HEK293 (cell line): ENCODE results near the gene PRKCD.

Source experiments
- CTCF ChIA-PET: fragments of 350-600 bp; formaldehyde crosslinking; extraction: SDS; loops from one replicate; lab custom pipeline; 2021; ENCODE audit warnings: antibody characterized with exemption; lab: Yijun Ruan, JAX
- POLR2A ChIA-PET: fragments of 300-600 bp; formaldehyde crosslinking; extraction: SDS; loops from one replicate; lab custom pipeline; 2020; ENCODE audit warnings: antibody characterized with exemption, inconsistent platforms; lab: Yijun Ruan, JAX
- H3K27ac ChIP-seq: fragments of 200-500 bp; sonication (Bioruptor generic); 2 replicates; pipeline ENCODE4 v1.5.1; 2014; ENCODE audit warnings: low read depth, low read length, control low read depth, inconsistent platforms; ENCODE audit errors: extremely low read depth
- H3K36me3 ChIP-seq, 2 experiments: fragments of 200-500 bp in 1 of 2; sonication (Bioruptor generic) in 1 of 2; 1 replicate in 1 of 2; 2 replicates in 1 of 2; pipeline ENCODE4 v1.5.1; 2014 to 2017; ENCODE audit warnings: inconsistent platforms in 2 of 2, low read length in 2 of 2; ENCODE audit not compliant: control insufficient read depth in 2 of 2, insufficient read depth in 1 of 2
- H3K4me1 ChIP-seq: fragments of 200-500 bp; sonication (Bioruptor generic); 2 replicates; pipeline ENCODE4 v1.5.1; 2014; ENCODE audit warnings: mild to moderate bottlenecking, low read length, inconsistent platforms; ENCODE audit not compliant: control insufficient read depth, insufficient read depth
- H3K4me3 ChIP-seq: 2 replicates; pipeline ENCODE4 v1.5.1; 2011; ENCODE audit warnings: low read depth, mild to moderate bottlenecking, control low read depth, low read length, moderate library complexity
- H3K9me3 ChIP-seq: fragments of 200-500 bp; sonication (Bioruptor generic); 2 replicates; pipeline ENCODE4 v1.5.1; 2014; ENCODE audit warnings: low read depth, low read length, inconsistent platforms; ENCODE audit not compliant: control insufficient read depth, insufficient read depth
- CTCF ChIP-seq: fragments of 450-650 bp; formaldehyde crosslinking; IDR thresholded peaks from 2 replicates; pipeline ENCODE4 v1.5.1; 2016; ENCODE audit warnings: missing biosample characterization, missing genetic modification characterization
- GLIS1 ChIP-seq: fragments of 450-650 bp; formaldehyde crosslinking; IDR thresholded peaks from 2 replicates; pipeline ENCODE4 v1.5.1; 2016; ENCODE audit warnings: missing biosample characterization, missing genetic modification characterization
- PRDM2 ChIP-seq: fragments of 450-650 bp; formaldehyde crosslinking; IDR thresholded peaks from 2 replicates; pipeline ENCODE4 v1.5.1; 2016; ENCODE audit warnings: missing biosample characterization, missing genetic modification characterization, borderline replicate concordance
- REPIN1 ChIP-seq: fragments of 450-650 bp; formaldehyde crosslinking; IDR thresholded peaks from 2 replicates; pipeline ENCODE4 v1.5.1; 2017; ENCODE audit warnings: missing biosample characterization, missing genetic modification characterization, low read depth
- ZBTB8A ChIP-seq: fragments of 450-650 bp; formaldehyde crosslinking; IDR thresholded peaks from 2 replicates; pipeline ENCODE4 v1.5.1; 2016; ENCODE audit warnings: missing biosample characterization, missing genetic modification characterization
- ZFP3 ChIP-seq: fragments of 450-650 bp; formaldehyde crosslinking; IDR thresholded peaks from 2 replicates; pipeline ENCODE4 v1.5.1; 2016; ENCODE audit warnings: low read depth, missing biosample characterization, missing genetic modification characterization
- ZNF114 ChIP-seq: fragments of 450-650 bp; formaldehyde crosslinking; IDR thresholded peaks from 2 replicates; pipeline ENCODE4 v1.5.0; 2017; ENCODE audit warnings: missing biosample characterization, missing genetic modification characterization
- ZNF169 ChIP-seq: fragments of 450-650 bp; formaldehyde crosslinking; IDR thresholded peaks from 2 replicates; pipeline ENCODE4 v1.5.1; 2016; ENCODE audit warnings: missing biosample characterization, missing genetic modification characterization
- ZNF280D ChIP-seq: fragments of 450-650 bp; formaldehyde crosslinking; IDR thresholded peaks from 2 replicates; pipeline ENCODE4 v1.5.1; 2016; ENCODE audit warnings: missing biosample characterization, missing genetic modification characterization
- ZNF335 ChIP-seq: fragments of 450-650 bp; formaldehyde crosslinking; conservative IDR thresholded peaks from 2 replicates; pipeline ENCODE4 v1.5.1; 2016; ENCODE audit warnings: missing biosample characterization, missing genetic modification characterization
- ZNF354C ChIP-seq: fragments of 450-650 bp; formaldehyde crosslinking; IDR thresholded peaks from 2 replicates; pipeline ENCODE4 v1.5.1; 2016; ENCODE audit warnings: missing biosample characterization, missing genetic modification characterization, low read depth, borderline replicate concordance
- ZNF580 ChIP-seq: fragments of 450-650 bp; formaldehyde crosslinking; IDR thresholded peaks from 2 replicates; pipeline ENCODE4 v1.5.1; 2016; ENCODE audit warnings: missing biosample characterization, missing genetic modification characterization
- ZNF654 ChIP-seq: fragments of 450-650 bp; formaldehyde crosslinking; IDR thresholded peaks from 2 replicates; pipeline ENCODE4 v1.5.1; 2016; ENCODE audit warnings: low read depth, missing biosample characterization, missing genetic modification characterization
- ZNF664 ChIP-seq: fragments of 450-650 bp; formaldehyde crosslinking; IDR thresholded peaks from 2 replicates; pipeline ENCODE4 v1.5.1; 2016; ENCODE audit warnings: missing biosample characterization, missing genetic modification characterization
- ZNF677 ChIP-seq: fragments of 450-650 bp; IDR thresholded peaks from 2 replicates; pipeline ENCODE4 v1.5.0; 2018; ENCODE audit warnings: missing biosample characterization, mild to moderate bottlenecking, missing genetic modification characterization, moderate library complexity

PRKCD gene

GRCh38 chr3:53134631-53135232 lies 26.3 kb upstream of the PRKCD start:
- Histone ChIP-seq H3K36me3 (no peaks in the 10 kb centered on the region), H3K9me3 (no peaks in the 10 kb centered on the region), H3K4me3 (no peak overlapping the region), H3K27ac (no peak overlapping the region), H3K4me1 (no peaks in the 10 kb centered on the region)
- TF ChIP-seq ZNF280D (tag by site-specific recombination) (no peak), ZNF654 (tag by site-specific recombination) (peak; percentile 47), ZNF664 (tag by site-specific recombination) (peak; percentile 60; the same call in 1 of the 2 replicates), GLIS1 (tag by site-specific recombination) (no peak), CTCF (tag by site-specific recombination) (peak; percentile 75), ZNF335 (tag by site-specific recombination) (peak; percentile 43; the same call in 1 of the 2 replicates), ZNF677 (tag by site-specific recombination) (no peak), ZNF169 (tag by site-specific recombination) (no peak), PRDM2 (tag by site-specific recombination) (no peak), REPIN1 (tag by site-specific recombination) (no peak), ZNF354C (tag by site-specific recombination) (no peak), ZNF580 (tag by site-specific recombination) (peak; percentile 57; the same call in 1 of the 2 replicates), ZNF114 (tag by site-specific recombination) (no peak), ZFP3 (no peak), ZBTB8A (tag by site-specific recombination) (peak; percentile 18; the same call in 1 of the 2 replicates)
- POLR2A ChIA-PET, result interaction anchor here (1.4 kb wide), 1 partner anchor 62 kb away, joined by 4 read pairs; no protein-coding TSS in a partner anchor
- CTCF ChIA-PET, result interaction anchor here (0.6 to 4.3 kb wide), 10 partner anchors 10 to 65 kb away, joined by 3 to 54 read pairs (median 4); no protein-coding TSS in a partner anchor
